ENCODE data around the gene NHLRC2. TPM values are rescaled to one million over a fixed set of nuclear protein-coding genes. Genes with fewer than 3 reads are reported as not detected.

The NHLRC2 gene
- total and polyA plus RNA-seq, 7 donors: 2.4 to 67.8 (median 31.0) TPM

GRCh38 chr10:113921561-113922370 is 67.3 kb downstream of the NHLRC2 start:
- no peak for DNase-seq
- intact Hi-C loops (cut with DNase I): no loop called here
- 59 to 69% methylated on average over 5 of the region's 5 CpGs for whole genome bisulfite sequencing, 2 donors
- H3K4me1 ChIP-seq: no peaks in the 10 kb centered on the region
- H3K27ac ChIP-seq: no peak overlapping the region
- no peaks in the 10 kb centered on the region for H3K27me3 ChIP-seq
- no peaks in the 10 kb centered on the region for H3K36me3 ChIP-seq
- no peak overlapping the region for H3K4me3 ChIP-seq
- TF ChIP-seq EP300 (IDR thresholded peaks at IDR 0.05): no peak
- TF ChIP-seq POLR2A (IDR thresholded peaks at IDR 0.05): no peak
- no peak for TF ChIP-seq CTCF (IDR thresholded peaks at IDR 0.05)
- TF ChIP-seq POLR2AphosphoS5 (IDR thresholded peaks at IDR 0.05): no peak
- H3K9me3 ChIP-seq: no peaks in the 10 kb centered on the region

GRCh38 chr10:113922787-113923570 is 68.5 kb downstream of the NHLRC2 start:
- 58 to 61% methylated on average over 8 of the region's 8 CpGs for WGBS, 2 donors
- DNase-seq: no peak
- no peaks in the 10 kb centered on the region for H3K9me3 ChIP-seq
- no peaks in the 10 kb centered on the region for H3K4me1 ChIP-seq
- intact Hi-C loops (cut with DNase I): no loop called here
- H3K4me3 ChIP-seq: no peak overlapping the region
- TF ChIP-seq POLR2AphosphoS5 (IDR thresholded peaks at IDR 0.05) (no peak), POLR2A (IDR thresholded peaks at IDR 0.05) (no peak), EP300 (IDR thresholded peaks at IDR 0.05) (no peak), CTCF (IDR thresholded peaks at IDR 0.05) (no peak)
- H3K27me3 ChIP-seq: no peaks in the 10 kb centered on the region
- no peak overlapping the region for H3K27ac ChIP-seq
- H3K36me3 ChIP-seq: no peaks in the 10 kb centered on the region

DNA sequence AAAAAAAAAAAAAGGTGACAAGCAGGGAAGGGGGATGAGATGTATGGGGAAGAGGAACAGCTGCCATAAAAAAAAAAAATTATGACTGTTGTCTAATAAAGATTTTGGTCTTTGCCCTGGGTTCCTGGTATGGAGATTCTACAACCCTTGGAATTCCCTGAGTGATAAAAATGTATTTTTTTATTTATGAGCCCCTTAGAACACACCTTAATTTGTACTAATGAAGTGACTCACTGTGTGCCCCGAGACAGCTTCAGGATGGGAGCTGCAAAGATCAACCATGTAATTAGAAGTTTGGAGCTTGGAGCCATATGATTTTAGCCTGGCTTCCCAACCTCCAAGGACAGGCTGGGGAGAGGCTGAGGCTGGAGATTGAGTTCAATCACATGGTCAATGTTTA is 69.7 kb downstream of the NHLRC2 start:
- Histone ChIP-seq H3K36me3 (no peaks in the 10 kb centered on the region), H3K9me3 (no peaks in the 10 kb centered on the region), H3K4me1 (no peaks in the 10 kb centered on the region), H3K27me3 (no peaks in the 10 kb centered on the region), H3K4me3 (no peak overlapping the region), H3K27ac (no peak overlapping the region)
- no peak for DNase-seq
- intact Hi-C loops (cut with DNase I): no loop called here
- no peak for TF ChIP-seq EP300 (IDR thresholded peaks at IDR 0.05)
- no peak for TF ChIP-seq CTCF (IDR thresholded peaks at IDR 0.05)
- no peak for TF ChIP-seq POLR2A (IDR thresholded peaks at IDR 0.05)
- no peak for TF ChIP-seq POLR2AphosphoS5 (IDR thresholded peaks at IDR 0.05)
- WGBS, 2 donors: 36 to 67% methylated on average over 1 of the region's 1 CpG

GRCh38 chr10:113924664-113925063 is 70.2 kb downstream of the NHLRC2 start:
- DNase-seq: no peak
- Histone ChIP-seq H3K4me3 (no peak overlapping the region), H3K36me3 (no peaks in the 10 kb centered on the region), H3K27me3 (no peaks in the 10 kb centered on the region), H3K4me1 (no peaks in the 10 kb centered on the region), H3K9me3 (no peaks in the 10 kb centered on the region), H3K27ac (no peak overlapping the region)
- 69 to 78% methylated on average over 4 of the region's 4 CpGs for WGBS, 2 donors
- TF ChIP-seq POLR2A (IDR thresholded peaks at IDR 0.05): no peak
- no peak for TF ChIP-seq EP300 (IDR thresholded peaks at IDR 0.05)
- intact Hi-C loops (cut with DNase I): no loop called here

- Histone ChIP-seq H3K4me3 (no peak overlapping the region), H3K27ac (no peak overlapping the region), H3K4me1 (no peaks in the 10 kb centered on the region), H3K27me3 (no peaks in the 10 kb centered on the region), H3K9me3 (no peaks in the 10 kb centered on the region), H3K36me3 (no peaks in the 10 kb centered on the region)
- DNase-seq: no peak
- intact Hi-C loops (cut with DNase I): no loop called here
- 18 to 70% methylated on average over 5 of the region's 5 CpGs for WGBS, 2 donors
- TF ChIP-seq EP300 (IDR thresholded peaks at IDR 0.05): no peak
- TF ChIP-seq POLR2A (IDR thresholded peaks at IDR 0.05): no peak
- no peak for TF ChIP-seq POLR2AphosphoS5 (IDR thresholded peaks at IDR 0.05)
- TF ChIP-seq CTCF (IDR thresholded peaks at IDR 0.05): no peak
Observed at GRCh38 chr10:113927440-113927839, 73.0 kb downstream of the NHLRC2 start.

All from sigmoid colon (tissue), 7 donors.